Measurements from ENCODE around the gene VWA8. TPM values are rescaled to one million over a fixed set of nuclear protein-coding genes. Genes with fewer than 3 reads are reported as not detected.

The VWA8 gene
- total and polyA plus RNA-seq, 10 donors = 2.7 to 33.6 (median 18.3) TPM

DNA sequence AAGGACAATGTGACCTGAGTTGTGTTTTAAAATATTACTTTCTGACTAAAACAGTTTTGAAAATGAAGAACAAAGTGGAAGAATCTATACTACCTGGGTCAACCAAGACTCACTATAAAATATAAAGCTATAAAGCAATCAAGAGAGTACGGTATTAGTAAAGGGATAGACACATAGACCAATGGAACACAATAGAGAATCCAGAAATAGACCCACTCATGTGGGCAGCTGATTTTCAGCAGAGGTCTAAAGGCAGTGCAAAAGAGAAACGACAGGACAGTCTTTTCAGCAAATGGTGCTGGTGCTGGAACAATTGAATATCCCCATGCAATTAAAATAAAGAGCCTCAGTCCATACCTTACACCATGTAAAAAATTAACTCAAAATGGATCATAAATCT is 278.9 kb downstream of the VWA8 start:
- no peaks in the 10 kb centered on the region for H3K9me3 ChIP-seq

DNA sequence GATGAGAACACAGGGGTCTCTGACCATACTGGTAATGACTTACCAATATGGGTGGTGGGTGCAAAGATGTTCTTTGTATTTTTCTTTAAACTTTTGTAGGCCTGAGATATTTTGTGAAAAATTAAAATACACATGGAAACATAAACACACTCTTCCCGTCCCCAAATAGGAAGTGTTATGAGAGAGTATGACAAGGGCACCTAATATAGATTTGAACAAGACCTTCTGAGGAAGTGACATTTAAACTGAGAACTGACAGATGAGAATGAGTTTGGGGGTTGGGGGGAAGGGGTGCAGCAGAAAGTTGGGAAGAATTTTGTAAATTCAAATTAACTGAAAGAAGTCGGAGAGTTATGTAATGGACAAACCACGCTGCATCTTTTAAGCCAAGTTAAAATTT is 279.3 kb downstream of the VWA8 start:
- Histone ChIP-seq H3K4me3 (no peak overlapping the region), H3K27ac (no peak overlapping the region), H3K4me1 (no peaks in the 10 kb centered on the region), H3K9me3 (no peaks in the 10 kb centered on the region), H3K36me3 (peaks cover 0 to 51% (median 20%) of the 10 kb centered on the region in 6 donors), H3K27me3 (replicated peaks in 1 of 7) (no peaks in the 10 kb centered on the region)
- TF ChIP-seq, protein P1, sequence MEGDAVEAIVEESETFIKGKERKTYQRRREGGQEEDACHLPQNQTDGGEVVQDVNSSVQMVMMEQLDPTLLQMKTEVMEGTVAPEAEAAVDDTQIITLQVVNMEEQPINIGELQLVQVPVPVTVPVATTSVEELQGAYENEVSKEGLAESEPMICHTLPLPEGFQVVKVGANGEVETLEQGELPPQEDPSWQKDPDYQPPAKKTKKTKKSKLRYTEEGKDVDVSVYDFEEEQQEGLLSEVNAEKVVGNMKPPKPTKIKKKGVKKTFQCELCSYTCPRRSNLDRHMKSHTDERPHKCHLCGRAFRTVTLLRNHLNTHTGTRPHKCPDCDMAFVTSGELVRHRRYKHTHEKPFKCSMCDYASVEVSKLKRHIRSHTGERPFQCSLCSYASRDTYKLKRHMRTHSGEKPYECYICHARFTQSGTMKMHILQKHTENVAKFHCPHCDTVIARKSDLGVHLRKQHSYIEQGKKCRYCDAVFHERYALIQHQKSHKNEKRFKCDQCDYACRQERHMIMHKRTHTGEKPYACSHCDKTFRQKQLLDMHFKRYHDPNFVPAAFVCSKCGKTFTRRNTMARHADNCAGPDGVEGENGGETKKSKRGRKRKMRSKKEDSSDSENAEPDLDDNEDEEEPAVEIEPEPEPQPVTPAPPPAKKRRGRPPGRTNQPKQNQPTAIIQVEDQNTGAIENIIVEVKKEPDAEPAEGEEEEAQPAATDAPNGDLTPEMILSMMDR (IDR thresholded peaks at IDR 0.05 in 8 of 11, conservative IDR thresholded peaks at IDR 0.05 in 3 of 11) = no peak
- no peak for TF ChIP-seq POLR2AphosphoS5 (IDR thresholded peaks at IDR 0.05)
- no peak for TF ChIP-seq POLR2A (IDR thresholded peaks at IDR 0.05)
- intact Hi-C loops (cut with DNase I; ENCODE audit: low total_unique reads) = no loop called here
- 51 to 86% (median 67%) methylated on average over 3 of the region's 3 CpGs for WGBS, 5 donors
- DNase-seq = no peak

More for the DNA sequence above, 278.9 kb downstream of the VWA8 start:
- 85 to 98% (median 92%) methylated on average over 2 of the region's 2 CpGs for WGBS, 5 donors
- no peak for TF ChIP-seq POLR2A (IDR thresholded peaks at IDR 0.05)
- TF ChIP-seq, protein P1 (IDR thresholded peaks at IDR 0.05 in 8 of 11, conservative IDR thresholded peaks at IDR 0.05 in 3 of 11) = no peak
- TF ChIP-seq POLR2AphosphoS5 (IDR thresholded peaks at IDR 0.05) = no peak
- no peak overlapping the region for H3K27ac ChIP-seq
- H3K27me3 ChIP-seq (replicated peaks in 1 of 7) = no peaks in the 10 kb centered on the region
- intact Hi-C loops (cut with DNase I; ENCODE audit: low total_unique reads) = no loop called here
- H3K36me3 ChIP-seq = peaks cover 0 to 55% (median 20%) of the 10 kb centered on the region in 6 donors
- DNase-seq = no peak
- no peak overlapping the region for H3K4me3 ChIP-seq
- no peaks in the 10 kb centered on the region for H3K4me1 ChIP-seq

DNA sequence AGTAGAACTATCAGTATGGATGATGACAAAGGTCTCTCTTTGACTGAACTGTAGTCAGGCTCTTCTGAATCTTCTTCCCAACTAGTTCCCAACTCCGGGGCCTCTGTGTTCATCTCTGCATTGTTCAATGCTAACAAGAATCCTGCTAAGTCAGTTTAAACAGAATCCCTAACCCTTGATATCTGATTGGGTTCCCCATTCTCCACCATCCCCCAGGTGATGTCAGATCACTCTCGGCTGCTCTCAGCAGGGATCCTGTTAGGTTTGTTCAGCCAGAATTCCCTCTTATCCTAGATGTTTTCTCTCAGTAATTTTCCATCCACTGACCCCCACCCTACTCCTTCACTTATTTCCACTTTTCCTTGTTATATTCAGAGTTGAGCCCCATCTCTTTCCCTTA is 280.0 kb downstream of the VWA8 start:
- TF ChIP-seq, protein P1 (IDR thresholded peaks at IDR 0.05 in 8 of 11, conservative IDR thresholded peaks at IDR 0.05 in 3 of 11) = no peak
- TF ChIP-seq POLR2A (IDR thresholded peaks at IDR 0.05) = no peak
- no peak for TF ChIP-seq POLR2AphosphoS5 (IDR thresholded peaks at IDR 0.05)
- DNase-seq = no peak
- intact Hi-C loops (cut with DNase I; ENCODE audit: low total_unique reads) = no loop called here
- WGBS, 5 donors = 93 to 100% (median 95%) methylated on average over 2 of the region's 2 CpGs
- Histone ChIP-seq H3K4me3 (no peak overlapping the region), H3K36me3 (peaks cover 0 to 46% (median 20%) of the 10 kb centered on the region in 6 donors), H3K4me1 (no peaks in the 10 kb centered on the region), H3K27me3 (replicated peaks in 1 of 7) (no peaks in the 10 kb centered on the region), H3K9me3 (no peaks in the 10 kb centered on the region), H3K27ac (no peak overlapping the region)

DNA sequence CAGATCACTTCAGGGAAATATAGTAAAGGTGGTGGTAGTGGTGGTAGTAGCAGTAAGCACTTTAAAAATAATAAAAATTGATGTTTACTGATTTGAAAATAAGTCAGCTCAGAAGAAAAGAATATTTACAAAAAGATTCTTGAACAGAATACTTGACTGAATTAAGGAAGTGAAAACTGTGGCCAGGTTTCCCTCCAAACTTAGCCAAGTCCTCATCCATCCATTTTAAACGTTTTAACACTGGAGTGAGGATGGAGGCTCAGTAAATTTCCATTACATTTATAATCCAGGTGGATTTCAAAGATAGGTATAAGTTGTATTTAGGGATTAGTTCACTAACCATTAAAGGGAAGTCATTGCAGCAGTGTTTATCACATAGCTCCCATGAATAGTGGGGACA is 282.1 kb downstream of the VWA8 start:
- no peak overlapping the region for H3K27ac ChIP-seq
- intact Hi-C loops (cut with DNase I; ENCODE audit: low total_unique reads) = no loop called here
- TF ChIP-seq POLR2A (IDR thresholded peaks at IDR 0.05) (no peak), POLR2AphosphoS5 (IDR thresholded peaks at IDR 0.05) (no peak)
- TF ChIP-seq, protein P1 (IDR thresholded peaks at IDR 0.05 in 8 of 11, conservative IDR thresholded peaks at IDR 0.05 in 3 of 11) = no peak
- H3K9me3 ChIP-seq = no peaks in the 10 kb centered on the region
- H3K27me3 ChIP-seq (replicated peaks in 1 of 7) = no peaks in the 10 kb centered on the region
- WGBS, 5 donors = 30 to 53% (median 44%) methylated on average over 1 of the region's 1 CpG
- H3K4me3 ChIP-seq = no peak overlapping the region
- peaks cover 0 to 43% (median 13%) of the 10 kb centered on the region in 6 donors for H3K36me3 ChIP-seq
- no peaks in the 10 kb centered on the region for H3K4me1 ChIP-seq
- no peak for DNase-seq
